ENCODE data around the gene CEACAM18.
"Not testable (repeated sequence)": the region's sequence is repeated elsewhere in the genome, so short reads cannot be mapped to it uniquely, and the experiment has no call there.

CEACAM18 gene

DNA sequence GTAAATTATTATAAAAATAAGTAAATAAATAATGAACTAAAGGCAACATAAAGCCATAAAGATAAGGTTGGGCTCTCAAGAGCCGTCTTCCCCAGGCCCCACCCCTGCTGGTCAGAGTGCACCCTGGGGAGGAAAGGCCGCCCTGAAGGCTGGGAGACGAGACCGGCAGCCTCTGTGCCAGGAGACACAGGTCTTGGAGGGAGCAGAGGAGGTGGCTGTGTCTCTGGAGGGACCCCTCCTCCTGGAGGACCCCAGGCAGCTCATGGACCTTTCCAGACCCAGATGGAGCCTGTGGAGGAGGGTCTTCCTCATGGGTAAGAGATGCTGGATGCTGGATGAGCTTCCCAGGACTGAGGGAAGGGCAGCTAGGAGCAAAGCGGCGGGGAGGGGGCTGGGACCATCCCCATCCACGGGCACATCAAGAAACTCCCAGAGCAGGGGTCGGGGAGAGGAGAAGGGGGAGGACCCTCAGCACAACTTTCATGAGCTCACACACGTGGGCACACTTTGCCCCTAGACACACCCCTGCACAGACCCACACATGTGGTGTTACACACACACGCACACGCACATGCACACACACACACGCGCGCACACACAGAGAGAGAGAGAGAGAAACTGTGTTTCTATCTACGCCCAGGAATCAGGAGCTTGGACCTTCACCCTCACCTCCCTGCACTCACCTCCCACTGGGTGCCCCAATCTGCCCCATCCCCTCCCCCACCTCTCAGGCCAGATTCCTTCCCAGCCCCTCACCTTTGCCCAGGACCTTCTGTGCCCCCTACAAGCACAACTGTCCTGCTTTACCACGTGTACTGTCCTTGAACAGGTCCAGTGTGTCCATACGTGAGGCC, at the start of gene CEACAM18:
TSS of gene CEACAM18 (plus strand) at position 159 of the 854 bp plus-strand sequence.
- no peak for DNase-seq

- no peak for DNase-seq
Observed at GRCh38 chr19:51430221-51430620, 48.1 kb upstream of the CEACAM18 start.

GRCh38 chr19:51431124-51431523, 47.2 kb upstream of the CEACAM18 start:
- DNase-seq: no peak

DNA sequence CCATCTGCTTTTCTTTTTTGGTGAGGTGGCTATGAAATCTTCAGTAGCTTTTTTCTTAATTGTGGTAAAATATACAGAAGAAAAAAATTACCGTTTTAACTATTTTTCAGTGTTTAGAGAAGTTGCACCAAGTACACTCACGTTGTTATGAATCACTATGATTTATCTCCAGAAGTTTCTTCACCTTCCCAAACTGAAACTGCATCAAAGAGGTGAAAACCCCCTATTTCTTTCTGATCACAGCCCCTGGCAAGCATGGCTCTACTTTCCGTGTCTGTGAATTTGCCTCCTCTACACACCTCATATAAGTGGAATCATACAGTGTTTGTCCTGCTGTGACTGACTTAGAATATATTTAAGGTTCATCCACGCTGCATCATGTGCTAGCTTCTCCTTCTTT, 45.3 kb upstream of the CEACAM18 start:
- DNase-seq: no peak

DNA sequence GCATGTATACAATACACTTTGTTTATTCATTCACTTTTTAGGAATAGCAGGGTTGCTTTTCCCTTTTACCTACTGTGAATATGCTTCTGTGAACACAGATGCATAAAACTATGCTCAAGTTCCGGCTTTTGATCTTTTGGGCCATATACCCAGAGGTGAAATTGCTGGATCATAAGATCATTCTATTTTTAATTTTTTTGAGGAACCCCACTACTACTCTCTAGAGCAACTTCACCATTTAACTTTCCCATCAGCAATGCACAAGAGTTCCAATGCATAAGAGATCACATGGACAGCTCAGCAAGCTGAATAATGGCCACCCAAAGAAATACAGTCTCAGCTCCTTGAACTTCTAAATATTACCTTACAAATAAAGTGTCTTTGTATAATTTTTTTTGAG, 43.9 kb upstream of the CEACAM18 start:
- no peak for DNase-seq

DNA sequence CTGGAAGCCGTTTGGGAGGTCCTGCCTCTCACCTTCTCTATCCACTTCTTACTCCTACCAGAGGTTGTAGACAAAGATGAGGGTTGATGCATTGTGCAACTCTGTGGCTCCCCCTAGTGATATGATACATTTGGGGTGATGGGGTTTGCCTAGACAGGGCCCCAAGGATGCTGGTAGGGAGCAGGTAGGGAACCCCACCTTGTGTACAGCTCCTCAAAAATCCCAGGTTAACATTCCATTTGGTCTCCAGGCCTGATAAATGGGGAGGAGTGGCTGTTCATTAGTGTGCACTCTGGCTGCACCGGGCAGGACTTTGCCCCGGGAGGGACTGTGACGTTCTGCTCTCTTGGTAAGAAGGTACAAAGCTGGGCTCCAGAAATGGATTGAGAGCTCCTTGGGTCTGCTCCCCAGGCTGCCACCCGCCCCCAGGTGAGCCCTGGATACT, 39.3 kb upstream of the CEACAM18 start:
- no peak for DNase-seq

- no peak for DNase-seq
Observed at GRCh38 chr19:51440052-51440451, 38.3 kb upstream of the CEACAM18 start.

- DNase-seq: no peak
Observed at GRCh38 chr19:51440846-51441409, 37.4 kb upstream of the CEACAM18 start.

GRCh38 chr19:51441410-51442390, 36.6 kb upstream of the CEACAM18 start:
- no peak for DNase-seq

DNA sequence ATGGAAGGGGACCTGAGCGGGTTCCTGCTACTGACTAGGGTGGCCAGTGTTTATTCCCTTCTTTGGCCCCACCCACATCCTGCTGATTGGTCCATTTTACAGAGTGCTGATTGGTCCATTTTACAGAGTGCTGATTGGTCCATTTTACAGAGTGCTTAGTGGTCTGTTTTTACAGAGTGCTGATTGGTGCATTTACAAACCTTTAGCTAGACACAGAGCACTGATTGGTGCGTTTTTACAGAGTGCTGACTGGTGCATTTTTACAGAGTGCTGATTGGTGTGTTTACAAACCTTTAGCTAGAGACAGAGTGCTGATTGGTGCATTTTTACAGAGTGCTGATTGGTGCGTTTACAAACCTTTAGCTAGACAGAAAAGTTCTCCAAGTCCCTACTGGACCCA, 30.8 kb upstream of the CEACAM18 start:
- DNase-seq: not testable (repeated sequence)

GRCh38 chr19:51448011-51448410, 30.3 kb upstream of the CEACAM18 start:
- DNase-seq: no peak

DNA sequence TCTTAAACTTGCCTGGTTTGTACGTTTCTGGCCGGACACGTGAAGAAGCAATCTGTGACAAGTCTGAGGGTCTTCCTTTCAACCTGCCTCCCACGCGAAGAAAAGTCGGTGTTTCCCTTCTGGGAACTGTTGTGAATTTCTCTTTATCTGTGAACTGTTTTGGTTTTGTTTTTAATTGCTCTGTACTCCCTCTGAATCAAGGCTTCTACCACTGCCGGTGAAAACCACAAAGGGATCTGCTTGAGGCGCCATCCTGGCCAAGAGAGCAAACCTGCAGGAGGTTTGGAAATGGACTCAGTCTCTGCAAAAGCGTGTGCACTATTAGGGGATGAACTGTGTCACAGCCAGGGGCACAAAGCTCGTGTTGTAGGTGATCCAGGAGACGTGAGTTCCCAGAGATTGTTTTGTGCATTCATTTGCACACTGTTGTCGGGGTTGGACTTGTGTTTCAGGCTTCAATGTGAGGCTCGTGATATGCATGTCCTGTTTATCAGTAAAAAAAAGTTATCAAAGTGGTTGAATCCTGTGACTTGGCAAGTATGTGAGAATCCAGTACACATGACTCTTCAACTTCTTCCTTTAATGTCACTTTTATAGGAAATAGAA, 29.8 kb upstream of the CEACAM18 start:
- no peak for DNase-seq

GRCh38 chr19:51450730-51451307, 27.5 kb upstream of the CEACAM18 start:
- DNase-seq: no peak

DNA sequence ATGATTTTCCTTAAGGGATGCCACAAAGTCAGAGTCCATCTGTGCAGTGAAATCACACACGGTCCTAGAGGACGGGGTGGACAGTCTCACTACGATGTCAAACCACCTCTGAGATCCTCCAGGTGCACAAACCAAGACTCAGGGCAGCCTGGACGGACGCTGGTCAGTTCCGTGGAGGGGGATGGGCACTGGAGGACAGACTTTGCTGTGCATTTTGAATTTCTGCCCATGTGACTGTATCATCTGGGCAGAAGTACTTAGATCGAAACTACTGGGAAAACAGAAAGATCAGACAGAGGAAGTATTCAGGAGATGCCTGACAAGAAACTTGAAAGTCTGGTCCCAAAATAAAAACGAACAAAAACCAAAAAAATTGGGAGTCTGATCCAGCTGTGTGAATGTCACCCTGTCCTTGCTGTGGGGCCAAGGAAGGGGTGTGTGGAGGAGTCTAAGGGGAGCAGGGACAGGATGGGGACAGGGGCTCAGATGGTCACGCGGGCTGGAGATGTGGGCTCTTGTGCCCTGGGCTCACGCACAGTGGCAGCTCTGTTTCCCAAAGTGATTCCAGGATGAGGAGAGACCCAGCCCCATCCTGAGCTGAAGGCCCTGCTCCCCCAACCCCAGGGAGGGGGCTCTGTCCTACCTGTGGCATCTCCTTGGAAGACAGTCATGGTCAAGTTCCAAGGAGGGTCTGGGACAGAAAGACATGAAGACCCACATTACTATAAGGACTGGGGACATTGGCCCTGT, 21.6 kb upstream of the CEACAM18 start:
- DNase-seq: no peak

DNA sequence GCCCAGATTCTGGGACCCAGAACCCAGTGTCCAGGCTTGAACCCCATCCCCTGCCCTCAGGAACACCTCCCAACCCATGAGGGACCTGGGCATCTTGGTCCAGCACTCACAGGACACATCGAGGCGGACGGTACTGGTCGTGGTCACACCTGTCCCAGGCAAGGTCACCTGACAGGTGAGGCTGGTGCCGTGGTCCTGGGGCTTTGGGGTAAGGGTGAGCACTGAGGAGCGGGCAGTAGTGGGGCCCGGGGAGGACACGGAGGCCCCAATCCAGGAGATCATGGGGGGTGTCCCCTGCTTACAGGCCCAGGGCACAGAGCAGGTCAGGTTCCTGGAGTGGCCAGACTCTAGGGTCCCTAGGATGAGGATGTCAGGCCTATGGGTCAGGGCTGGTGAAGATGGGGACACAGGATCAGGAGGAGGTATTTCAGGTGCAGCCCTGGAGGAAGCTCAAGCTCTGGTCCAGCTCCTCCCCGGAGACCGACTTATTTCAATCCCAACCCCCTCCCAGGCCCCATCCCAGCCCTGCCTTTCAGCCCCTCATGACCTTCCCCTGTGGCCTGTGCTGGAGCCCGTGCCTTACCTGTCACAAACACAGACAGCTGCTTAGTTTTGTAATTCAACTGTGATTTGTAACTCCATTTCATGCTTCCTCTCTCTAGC, 20.9 kb upstream of the CEACAM18 start:
- no peak for DNase-seq

DNA sequence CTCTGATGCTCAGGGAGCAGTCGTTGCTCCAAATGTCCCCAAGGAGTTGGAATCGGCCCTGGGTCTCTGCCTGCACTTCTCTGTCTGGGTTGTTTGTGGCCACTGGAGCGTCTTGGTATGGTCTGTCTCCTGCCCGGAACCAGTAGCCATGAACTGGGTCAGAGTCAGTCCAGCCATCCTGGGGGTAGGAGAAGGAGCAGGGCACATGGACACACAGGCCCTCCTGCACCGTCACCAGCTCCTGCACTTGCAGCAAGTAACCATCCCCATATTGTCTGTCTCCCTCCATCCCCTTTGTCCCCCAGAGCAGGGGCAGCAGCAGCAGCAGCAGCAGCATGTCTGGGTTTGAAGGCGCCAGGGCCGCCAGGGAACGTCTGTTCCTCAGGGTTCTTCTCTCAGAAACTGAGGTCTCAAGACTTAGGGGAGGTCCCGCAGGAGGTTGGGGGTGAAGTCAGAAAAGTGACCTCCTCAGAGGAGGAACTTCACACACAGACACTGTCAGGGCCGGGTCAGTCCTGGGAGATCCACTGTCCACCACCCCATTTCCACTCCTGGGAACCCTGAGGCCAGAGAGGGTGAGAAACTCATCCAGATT, 20.2 kb upstream of the CEACAM18 start, which contains the start of gene SIGLEC8:
TSS of gene SIGLEC8 (minus strand) at position 404 of the 595 bp plus-strand sequence. CDS start at position 337, 67 bp downstream.
- DNase-seq: no peak

- no peak for DNase-seq
Observed at GRCh38 chr19:51458899-51459505, 19.3 kb upstream of the CEACAM18 start.

DNA sequence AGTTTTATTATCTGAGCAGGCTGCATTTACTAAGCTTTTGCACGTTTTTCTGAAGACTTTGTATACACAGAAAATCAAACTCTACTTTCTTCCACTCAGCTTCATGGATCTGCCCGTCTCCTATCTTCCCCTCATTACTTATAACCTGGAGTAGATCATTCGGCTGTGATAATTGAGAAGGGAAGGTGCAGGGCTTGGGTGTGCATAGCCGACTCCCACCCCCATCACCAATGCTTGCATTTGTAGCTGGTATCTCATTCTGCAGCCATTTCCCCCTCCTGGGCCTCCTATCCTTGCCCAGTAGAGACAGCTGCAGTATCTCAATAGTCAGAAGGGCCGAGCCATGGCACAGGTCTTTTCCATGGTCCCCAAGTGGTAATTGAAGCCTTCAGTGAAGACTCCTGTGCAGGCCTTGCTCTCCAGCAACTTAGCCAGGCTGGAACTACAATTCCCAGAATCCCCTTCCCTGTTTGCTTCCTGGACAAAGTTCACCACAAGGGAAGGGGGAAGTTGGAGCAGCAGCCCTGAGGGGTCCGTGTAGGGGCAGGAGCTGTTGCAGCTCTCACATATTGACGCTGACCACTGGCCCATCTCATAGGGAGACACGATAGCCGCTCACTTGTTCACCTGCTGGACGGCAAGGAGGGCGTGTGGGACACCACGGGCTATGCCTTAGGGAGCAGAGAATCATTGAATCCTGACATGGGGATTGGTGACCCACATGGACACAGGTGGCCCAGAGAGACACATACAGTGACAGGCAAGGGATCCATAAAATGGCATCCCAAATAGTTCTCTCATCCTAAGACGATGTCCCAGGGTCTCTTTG, 18.0 kb upstream of the CEACAM18 start:
- no peak for DNase-seq

- DNase-seq: no peak
Observed at GRCh38 chr19:51461723-51462161, 16.6 kb upstream of the CEACAM18 start.
